ENCODE results near the gene SGCA. TPM values are rescaled to one million over a fixed set of nuclear protein-coding genes. Genes with fewer than 3 reads are reported as not detected.

The SGCA gene
- total and polyA plus RNA-seq, 2 experiments from 2014 or later: 0.19 TPM; not detected in 1

- no peak overlapping the region for H2AFZ ChIP-seq
- peaks cover 3% of the 10 kb centered on the region for H3K4me1 ChIP-seq (ENCODE audit: insufficient read depth)
- no peaks in the 10 kb centered on the region for H3K79me2 ChIP-seq (replicated peaks; ENCODE audit: insufficient read depth)
- H3F3A ChIP-seq (replicated peaks; ENCODE audit: low read depth): no peaks in the 10 kb centered on the region
- H3K4me3 ChIP-seq: no peak overlapping the region
- H3K36me3 Mint-ChIP-seq (ENCODE audit: low read depth): peaks cover 26% of the 10 kb centered on the region
- H3K27me3 ChIP-seq (ENCODE audit: insufficient read depth): no peaks in the 10 kb centered on the region
- H4K20me1 ChIP-seq (replicated peaks; ENCODE audit: insufficient read depth): no peaks in the 10 kb centered on the region
- no peak overlapping the region for H3K4me3 Mint-ChIP-seq
- peaks cover 6% of the 10 kb centered on the region; the same call in 2 of the 3 replicates for H3K4me1 Mint-ChIP-seq
- H3K36me3 ChIP-seq (ENCODE audit: insufficient read depth): no peaks in the 10 kb centered on the region
- no peak overlapping the region for H3K27ac Mint-ChIP-seq
- TF ChIP-seq ETS1 (IDR thresholded peaks at IDR 0.05): no peak
- no peak for TF ChIP-seq EZH2phosphoT487 (IDR thresholded peaks at IDR 0.05; ENCODE audit: unreplicated experiment)
- TF ChIP-seq STAT1 (IDR thresholded peaks at IDR 0.05; ENCODE audit: unreplicated experiment): no peak
- no peak for TF ChIP-seq ZNF331 (CRISPR knock-in tag; IDR thresholded peaks at IDR 0.05; ENCODE audit: low read depth)
- TF ChIP-seq EZH2 (IDR thresholded peaks at IDR 0.05; ENCODE audit: low read depth, unreplicated experiment): no peak
- TF ChIP-seq REST (IDR thresholded peaks at IDR 0.05; ENCODE audit: unreplicated experiment): no peak
- no peak for TF ChIP-seq CTCF (conservative IDR thresholded peaks at IDR 0.05; ENCODE audit: low read depth in 2 of 2)
- no peak for TF ChIP-seq ZNF462 (CRISPR knock-in tag; IDR thresholded peaks at IDR 0.05)
- TF ChIP-seq ZNF114 (CRISPR knock-in tag; IDR thresholded peaks at IDR 0.05): no peak
- no peak for TF ChIP-seq POLR2AphosphoS5 (IDR thresholded peaks at IDR 0.05; ENCODE audit: low read depth)
- no peak for TF ChIP-seq NANOG (IDR thresholded peaks at IDR 0.05; ENCODE audit: borderline replicate concordance)
- no peak for TF ChIP-seq JUNB (IDR thresholded peaks at IDR 0.05; ENCODE audit: unreplicated experiment)
- no peak for TF ChIP-seq CREB1 (CRISPR knock-in tag; IDR thresholded peaks at IDR 0.05; ENCODE audit: low read depth)
- no peak overlapping the region for H3K27ac ChIP-seq (ENCODE audit: low read depth)
- H3K9me2 ChIP-seq (ENCODE audit: insufficient read depth): no peaks in the 10 kb centered on the region
- ATAC-seq: no peak
- no peaks in the 10 kb centered on the region for H3K9me3 Mint-ChIP-seq
- no peak overlapping the region for H3K4me2 ChIP-seq
- no peak for DNase-seq (ENCODE audit: low spot score)
- peaks cover 8% of the 10 kb centered on the region for H3K27me3 Mint-ChIP-seq (ENCODE audit: insufficient read depth, low read depth, poor library complexity)
Observed at GRCh38 chr17:50189550-50190292, 23.9 kb downstream of the SGCA start.

Data from GM23338 (cell line).